ENCODE measurements around the gene GPR150. TPM values are rescaled to one million over a fixed set of nuclear protein-coding genes. Genes with fewer than 3 reads are reported as not detected.

GPR150 gene
- polyA plus RNA-seq (2011; rRNA removed), result 0.18 and 0.25 TPM in 2 replicates
- not detected in 2 replicates for polyA minus RNA-seq (2011; rRNA and poly(A)+ RNA removed)

GRCh38 chr5:95620030-95620869 lies at the start of gene GPR150:
TSS of gene GPR150 (plus strand) at chr5:95620087. CDS start at chr5:95620276, 189 bp downstream.
- no peak for DNase-seq (ENCODE audit: low read depth)
- H3K4me3 ChIP-seq (ENCODE audit: low read depth, low read length), result peak within 1 kb of the TSS; percentile 50
- ChIA-PET POLR2A (no interaction called here), CTCF (interaction anchor here (1.1 kb wide), 1 partner anchor 10 kb away, joined by 3 read pairs; no protein-coding TSS in a partner anchor)
- H3K27me3 ChIP-seq (ENCODE audit: control insufficient read depth, insufficient read depth, low read length), result no peaks in the 10 kb centered on the region; the same call in 1 of the 2 replicates
- no peak for TF ChIP-seq CTCF (IDR thresholded peaks at IDR 0.05; ENCODE audit: insufficient read depth, low read depth, low read length)
- H3K36me3 ChIP-seq (ENCODE audit: control insufficient read depth, insufficient read depth, low read length), result no peaks in the 10 kb centered on the region

- H3K36me3 ChIP-seq (ENCODE audit: control insufficient read depth, insufficient read depth, low read length), result no peaks in the 10 kb centered on the region
- DNase-seq (ENCODE audit: low read depth), result no peak
- no peak for TF ChIP-seq CTCF (IDR thresholded peaks at IDR 0.05; ENCODE audit: insufficient read depth, low read depth, low read length)
- CTCF ChIA-PET, result no interaction called here
- POLR2A ChIA-PET, result no interaction called here
- no peak overlapping the region for H3K4me3 ChIP-seq (ENCODE audit: low read depth, low read length)
- no peaks in the 10 kb centered on the region for H3K27me3 ChIP-seq (ENCODE audit: control insufficient read depth, insufficient read depth, low read length)
These were observed 47.9 kb upstream of the GPR150 start for GRCh38 chr5:95572016-95572415.

- POLR2A ChIA-PET, result no interaction called here
- no peak overlapping the region for H3K4me3 ChIP-seq (ENCODE audit: low read depth, low read length)
- no peak for TF ChIP-seq CTCF (IDR thresholded peaks at IDR 0.05; ENCODE audit: insufficient read depth, low read depth, low read length)
- no peak for DNase-seq (ENCODE audit: low read depth)
- H3K36me3 ChIP-seq (ENCODE audit: control insufficient read depth, insufficient read depth, low read length), result no peaks in the 10 kb centered on the region
- CTCF ChIA-PET, result interaction anchor here (0.7 kb wide), 1 partner anchor 11 kb away, joined by 3 read pairs; no protein-coding TSS in a partner anchor
- H3K27me3 ChIP-seq (ENCODE audit: control insufficient read depth, insufficient read depth, low read length), result no peaks in the 10 kb centered on the region
These were observed 38.3 kb upstream of the GPR150 start for GRCh38 chr5:95581576-95581975.

GRCh38 chr5:95583992-95584391 lies 35.9 kb upstream of the GPR150 start:
- TF ChIP-seq CTCF (IDR thresholded peaks at IDR 0.05; ENCODE audit: insufficient read depth, low read depth, low read length), result no peak
- POLR2A ChIA-PET, result no interaction called here
- CTCF ChIA-PET, result interaction anchor here (1.0 kb wide), 1 partner anchor 11 kb away, joined by 3 read pairs; no protein-coding TSS in a partner anchor
- Histone ChIP-seq H3K27me3 (ENCODE audit: control insufficient read depth, insufficient read depth, low read length) (no peaks in the 10 kb centered on the region), H3K4me3 (ENCODE audit: low read depth, low read length) (no peak overlapping the region), H3K36me3 (ENCODE audit: control insufficient read depth, insufficient read depth, low read length) (no peaks in the 10 kb centered on the region)
- no peak for DNase-seq (ENCODE audit: low read depth)

- no peaks in the 10 kb centered on the region for H3K27me3 ChIP-seq (ENCODE audit: control insufficient read depth, insufficient read depth, low read length)
- CTCF ChIA-PET, result no interaction called here
- no peaks in the 10 kb centered on the region for H3K36me3 ChIP-seq (ENCODE audit: control insufficient read depth, insufficient read depth, low read length)
- POLR2A ChIA-PET, result no interaction called here
- H3K4me3 ChIP-seq (ENCODE audit: low read depth, low read length), result no peak overlapping the region
- no peak for DNase-seq (ENCODE audit: low read depth)
- no peak for TF ChIP-seq CTCF (IDR thresholded peaks at IDR 0.05; ENCODE audit: insufficient read depth, low read depth, low read length)
These were observed 29.0 kb upstream of the GPR150 start for GRCh38 chr5:95590880-95591279.

Data from BJ (cell line).